Breast epithelium (tissue), 3 donors: ENCODE data around the gene CNOT10.

Experiments
- POLR2A ChIP-seq: fragments of 450-650 bp; IDR thresholded peaks from one replicate; pipeline ENCODE4 v1.6.1; 2016; ENCODE audit warnings: antibody characterized with exemption, mild to moderate bottlenecking, moderate library complexity
- TF ChIP-seq, protein P1 (sequence below), 3 donors: fragments of 450-650 bp; IDR thresholded peaks; one replicate each; pipeline ENCODE4 v1.5.1; 2016 to 2017; ENCODE audit warnings: antibody characterized with exemption in 3 of 3, mild to moderate bottlenecking in 3 of 3, moderate library complexity in 3 of 3

DNA sequence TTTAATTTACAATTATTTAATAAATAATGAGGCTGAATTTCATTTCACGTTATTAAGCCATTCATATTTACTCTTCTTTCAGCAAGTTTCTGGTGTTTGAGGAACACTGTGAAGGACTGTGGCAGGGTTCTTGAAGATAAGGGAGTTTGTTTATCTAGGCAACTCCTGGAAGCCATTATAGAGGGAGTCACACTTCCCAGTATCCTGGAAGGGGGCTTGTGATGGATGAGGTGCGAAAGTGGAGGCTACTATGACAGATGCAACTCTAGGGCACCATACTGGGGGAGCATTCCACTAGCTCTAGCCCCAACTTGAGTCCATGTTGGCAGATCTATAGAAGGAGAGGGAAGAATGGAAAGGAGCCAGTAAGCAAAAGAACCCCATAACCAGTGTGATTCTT, 14.4 kb downstream of the CNOT10 start:
- TF ChIP-seq, protein P1, sequence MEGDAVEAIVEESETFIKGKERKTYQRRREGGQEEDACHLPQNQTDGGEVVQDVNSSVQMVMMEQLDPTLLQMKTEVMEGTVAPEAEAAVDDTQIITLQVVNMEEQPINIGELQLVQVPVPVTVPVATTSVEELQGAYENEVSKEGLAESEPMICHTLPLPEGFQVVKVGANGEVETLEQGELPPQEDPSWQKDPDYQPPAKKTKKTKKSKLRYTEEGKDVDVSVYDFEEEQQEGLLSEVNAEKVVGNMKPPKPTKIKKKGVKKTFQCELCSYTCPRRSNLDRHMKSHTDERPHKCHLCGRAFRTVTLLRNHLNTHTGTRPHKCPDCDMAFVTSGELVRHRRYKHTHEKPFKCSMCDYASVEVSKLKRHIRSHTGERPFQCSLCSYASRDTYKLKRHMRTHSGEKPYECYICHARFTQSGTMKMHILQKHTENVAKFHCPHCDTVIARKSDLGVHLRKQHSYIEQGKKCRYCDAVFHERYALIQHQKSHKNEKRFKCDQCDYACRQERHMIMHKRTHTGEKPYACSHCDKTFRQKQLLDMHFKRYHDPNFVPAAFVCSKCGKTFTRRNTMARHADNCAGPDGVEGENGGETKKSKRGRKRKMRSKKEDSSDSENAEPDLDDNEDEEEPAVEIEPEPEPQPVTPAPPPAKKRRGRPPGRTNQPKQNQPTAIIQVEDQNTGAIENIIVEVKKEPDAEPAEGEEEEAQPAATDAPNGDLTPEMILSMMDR (IDR thresholded peaks at IDR 0.05) = no peak
- no peak for TF ChIP-seq POLR2A
